ENCODE data around the gene HNRNPDL.
"Not testable (repeated sequence)": the region's sequence is repeated elsewhere in the genome, so short reads cannot be mapped to it uniquely, and the experiment has no call there.

HNRNPDL gene

DNA sequence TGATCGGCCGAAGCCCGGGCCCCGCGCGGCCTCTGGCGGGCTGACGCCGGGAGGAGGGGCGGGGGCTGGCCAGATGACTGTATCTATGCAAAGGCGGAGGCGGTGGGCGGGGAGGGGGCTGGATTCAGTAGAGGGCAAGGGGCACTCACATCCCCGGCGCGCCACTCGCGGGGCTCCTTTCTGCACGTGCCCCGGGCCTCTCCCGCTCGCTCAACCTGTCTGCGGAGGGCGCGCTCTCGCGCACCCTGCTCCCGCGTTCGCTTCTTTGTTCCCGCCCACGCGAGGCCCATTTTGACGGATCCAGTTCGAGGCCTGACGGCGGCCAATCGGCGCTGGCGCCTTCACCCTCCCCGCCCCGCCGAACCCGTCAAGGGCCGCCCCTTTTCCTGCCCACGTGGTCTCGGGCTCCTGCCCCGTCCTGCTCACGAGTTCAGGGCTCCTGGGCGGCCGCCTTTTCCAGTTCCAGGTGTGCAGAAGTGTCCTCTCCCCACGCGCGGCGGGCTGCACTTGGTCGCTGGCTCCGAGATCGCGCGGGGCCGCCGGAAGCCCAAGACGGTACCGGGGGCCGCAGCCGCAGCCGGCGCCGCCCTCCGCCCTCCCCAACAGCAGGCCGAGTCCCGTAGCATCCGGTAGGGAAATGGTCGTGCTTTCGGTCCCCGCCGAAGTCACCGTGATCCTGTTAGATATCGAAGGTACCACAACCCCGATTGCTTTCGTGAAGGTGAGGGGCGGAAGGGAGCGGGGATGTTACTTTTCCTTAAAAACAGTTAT lies at the start of gene HNRNPDL, which contains the start of gene ENOPH1:
Gene HNRNPDL (minus strand): TSS at position 270 of the 771 bp plus-strand sequence. CDS start 772 bp downstream, outside the sequence.
Gene ENOPH1 (plus strand): TSS at position 398 of the 771 bp plus-strand sequence. CDS start 240 bp downstream, at position 638.
- no peak for FAIRE-seq

DNA sequence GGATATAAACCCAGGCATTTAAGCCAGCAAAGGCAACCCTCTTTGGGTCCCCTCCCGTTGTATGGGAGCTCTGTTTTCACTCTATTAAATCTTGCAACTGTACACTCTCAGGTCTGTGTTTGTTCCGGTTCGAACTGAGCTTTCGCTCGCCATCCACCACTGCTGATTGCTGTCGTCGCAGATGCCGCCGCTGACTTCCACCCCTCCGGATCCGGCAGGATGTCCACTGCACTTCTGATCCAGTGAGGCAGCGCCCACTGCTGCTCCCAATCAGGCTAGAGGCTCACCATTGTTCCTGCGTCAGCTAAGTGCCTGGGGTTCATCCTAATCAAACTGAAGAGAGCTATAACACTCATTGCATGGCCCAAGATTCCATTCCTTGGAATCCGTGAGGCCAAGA lies 49.3 kb upstream of the HNRNPDL start:
- no peak for FAIRE-seq

DNA sequence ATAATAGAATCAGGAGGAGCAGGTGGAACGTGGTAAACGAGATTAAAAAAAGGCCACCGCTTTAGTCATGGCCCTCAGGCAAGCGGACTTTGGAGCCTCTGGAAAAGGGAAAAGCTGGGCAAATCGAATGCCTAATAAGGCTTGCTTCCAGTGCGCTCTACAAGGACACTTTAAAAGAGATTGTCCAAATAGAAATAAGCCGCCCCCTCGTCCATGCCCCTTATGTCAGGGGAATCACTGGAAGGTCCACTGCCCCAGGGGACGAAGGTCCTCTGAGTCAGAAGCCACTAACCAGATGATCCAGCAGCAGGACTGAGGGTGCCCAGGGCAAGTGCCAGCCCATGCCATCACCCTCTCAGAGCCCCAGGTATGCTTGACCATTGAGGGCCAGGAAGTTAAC lies 47.2 kb upstream of the HNRNPDL start:
- FAIRE-seq, result not testable (repeated sequence)

DNA sequence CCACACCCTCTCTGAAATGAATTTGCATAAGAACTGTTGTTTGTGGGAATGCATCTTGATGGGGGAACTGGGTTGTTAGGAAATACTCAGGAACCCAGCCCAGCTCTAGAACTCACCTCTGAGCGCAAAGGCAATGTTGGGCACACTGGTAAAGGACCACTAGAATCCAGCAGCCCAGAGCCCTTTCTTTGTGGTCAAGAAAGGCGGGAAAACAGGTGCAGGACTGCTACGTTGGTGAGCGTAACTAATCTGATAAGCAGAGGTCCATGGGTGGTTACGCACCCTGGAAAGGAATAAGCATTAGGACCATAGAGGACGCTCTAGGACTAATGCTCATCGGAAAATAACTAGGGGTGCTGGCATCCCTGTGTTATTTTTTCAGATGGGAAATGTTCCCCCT lies 45.7 kb upstream of the HNRNPDL start:
- FAIRE-seq, result not testable (repeated sequence)

DNA sequence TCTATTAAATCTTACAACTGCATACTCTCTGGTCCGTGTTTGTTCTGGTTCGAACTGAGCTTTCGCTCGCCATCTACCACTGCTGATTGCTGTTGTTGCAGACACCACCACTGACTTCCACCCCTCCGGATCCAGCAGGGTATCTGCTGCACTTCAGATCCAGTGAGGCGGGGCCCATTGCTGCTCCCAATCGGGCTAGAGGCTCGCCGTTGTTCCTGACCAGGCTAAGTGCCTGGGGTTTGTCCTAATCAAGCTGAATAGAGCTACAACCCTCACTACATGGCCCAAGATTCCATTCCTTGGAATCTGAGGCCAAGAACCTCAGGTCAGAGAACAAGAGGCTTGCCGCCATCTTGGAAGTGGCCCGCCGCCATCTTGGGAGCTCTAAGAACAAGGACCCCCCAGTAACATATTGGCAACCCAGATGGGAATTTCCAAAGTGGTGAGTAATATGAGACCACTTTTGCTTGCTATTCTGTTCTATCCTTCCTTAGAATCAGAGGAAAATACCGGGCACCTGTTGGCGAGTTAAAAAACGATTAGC lies 43.4 kb upstream of the HNRNPDL start:
- FAIRE-seq, result no peak

DNA sequence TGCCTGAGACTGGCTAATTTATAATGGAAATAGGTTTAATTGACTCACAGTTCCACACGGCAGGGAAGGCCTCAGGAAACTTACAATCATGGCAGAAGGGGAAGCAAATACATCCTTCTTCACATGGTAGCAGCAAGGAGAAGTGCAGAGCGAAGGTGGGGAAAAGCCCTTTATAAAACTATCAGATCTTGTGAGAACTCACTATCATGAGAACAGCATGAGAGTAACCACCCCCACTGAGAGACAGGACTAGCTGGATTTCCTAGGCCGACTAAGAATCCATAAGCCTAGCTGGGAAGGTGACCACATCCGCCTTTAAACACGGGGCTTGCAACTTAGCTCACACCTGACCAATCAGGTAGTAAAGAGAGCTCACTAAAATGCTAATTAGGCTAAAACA lies 42.8 kb upstream of the HNRNPDL start:
- FAIRE-seq, result not testable (repeated sequence)

DNA sequence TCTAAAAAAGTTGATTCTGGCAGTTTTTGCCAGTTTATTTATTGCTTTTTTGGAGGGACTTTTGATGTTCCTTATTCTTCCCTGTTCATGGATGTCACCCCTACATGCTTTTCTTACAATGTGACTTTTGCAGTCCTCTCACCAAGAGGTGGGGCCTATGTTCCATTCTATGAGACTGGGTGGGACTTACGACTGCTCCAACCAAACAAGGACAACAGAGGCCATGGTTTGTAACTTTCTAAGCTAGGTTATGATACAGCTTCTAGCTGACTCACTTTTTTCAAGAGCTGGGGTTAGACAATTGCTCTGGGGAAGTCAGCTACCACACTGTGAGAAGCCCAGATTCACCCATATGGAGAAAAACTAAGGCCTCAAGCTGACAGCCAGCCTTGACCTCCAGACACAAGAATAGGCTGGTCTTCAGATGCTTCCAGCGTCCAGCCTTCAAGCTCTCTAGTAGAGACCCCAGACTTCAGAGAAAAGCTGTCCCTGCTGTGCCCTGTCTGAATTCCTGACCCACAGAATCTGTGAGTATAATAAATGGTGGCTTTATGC lies 39.6 kb upstream of the HNRNPDL start:
- no peak for FAIRE-seq

DNA sequence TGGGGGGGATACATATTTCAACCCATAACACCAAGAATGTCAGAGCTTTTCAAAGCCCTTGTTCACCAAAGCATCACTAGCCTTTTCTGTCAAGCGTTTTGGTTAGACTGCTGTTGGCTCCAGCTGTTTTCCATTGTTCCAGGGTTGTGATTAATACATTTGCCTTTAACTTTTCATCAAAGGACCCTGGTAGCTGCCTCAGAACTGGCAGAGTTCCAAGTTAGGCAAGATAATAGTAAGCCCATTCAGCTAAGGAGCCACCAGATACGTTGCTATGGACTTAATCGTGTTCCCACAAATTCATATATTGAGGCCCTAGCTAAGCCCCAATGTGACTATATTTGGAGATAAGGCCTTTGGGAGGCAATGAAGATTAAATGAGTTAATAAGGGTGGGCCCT lies 37.2 kb upstream of the HNRNPDL start:
- FAIRE-seq, result no peak

DNA sequence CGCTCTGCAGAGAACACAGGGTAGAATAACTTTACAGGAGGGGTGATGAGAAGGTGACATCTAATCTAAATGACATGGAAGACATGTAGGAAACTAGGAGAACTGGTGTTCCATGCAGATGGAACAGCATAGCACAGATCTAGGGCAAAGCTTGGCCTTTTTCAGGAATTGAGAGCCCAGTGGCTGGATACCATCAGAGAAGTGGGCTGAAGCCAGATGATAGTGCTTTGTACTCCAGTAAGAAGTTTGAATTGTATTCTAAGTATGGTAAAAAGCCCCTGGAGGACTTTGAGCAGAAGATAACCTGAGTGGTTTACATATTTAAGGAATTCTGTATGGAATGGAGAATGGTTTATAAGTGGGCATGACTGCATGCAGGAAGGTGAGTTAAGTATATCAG lies 33.0 kb upstream of the HNRNPDL start:
- FAIRE-seq, result no peak

DNA sequence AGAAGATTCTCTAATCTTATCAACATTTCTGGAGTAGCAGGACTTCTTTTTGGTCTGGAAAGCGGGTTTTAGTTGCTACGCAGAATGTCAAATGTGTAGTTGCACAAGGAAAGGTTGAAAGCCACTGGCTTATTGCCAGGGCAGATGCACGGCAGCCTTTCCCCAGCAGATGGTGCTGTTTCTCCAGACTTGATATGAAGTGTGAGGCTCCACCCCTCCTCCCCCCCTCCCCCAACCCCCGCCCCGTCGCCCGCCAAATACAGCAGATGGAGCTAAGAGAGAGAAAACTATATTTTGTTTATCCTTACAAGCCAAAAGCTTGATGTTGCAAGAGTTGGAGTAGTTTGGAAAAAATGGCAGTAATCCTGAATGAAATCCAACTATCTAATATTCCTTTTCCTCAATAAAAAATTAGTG lies 32.2 kb upstream of the HNRNPDL start:
- no peak for FAIRE-seq

DNA sequence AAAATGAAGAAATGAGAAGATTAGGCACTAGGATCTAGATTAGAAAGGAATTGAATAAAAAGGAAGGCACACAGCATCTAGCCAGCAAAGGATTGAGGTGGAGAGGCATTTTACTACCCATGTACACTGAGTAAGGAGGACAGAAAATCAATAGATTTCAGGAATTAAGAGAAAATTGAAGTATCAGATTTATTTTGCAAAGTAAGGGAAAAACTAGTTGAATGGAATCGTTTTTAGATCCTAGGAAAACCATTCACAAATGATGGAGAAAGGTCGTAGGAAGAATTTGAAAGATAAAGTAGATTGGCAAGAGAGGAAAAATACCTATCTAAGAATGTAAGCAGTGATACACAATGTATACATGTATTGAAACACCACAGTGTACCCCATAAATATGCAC lies 31.4 kb upstream of the HNRNPDL start:
- no peak for FAIRE-seq

DNA sequence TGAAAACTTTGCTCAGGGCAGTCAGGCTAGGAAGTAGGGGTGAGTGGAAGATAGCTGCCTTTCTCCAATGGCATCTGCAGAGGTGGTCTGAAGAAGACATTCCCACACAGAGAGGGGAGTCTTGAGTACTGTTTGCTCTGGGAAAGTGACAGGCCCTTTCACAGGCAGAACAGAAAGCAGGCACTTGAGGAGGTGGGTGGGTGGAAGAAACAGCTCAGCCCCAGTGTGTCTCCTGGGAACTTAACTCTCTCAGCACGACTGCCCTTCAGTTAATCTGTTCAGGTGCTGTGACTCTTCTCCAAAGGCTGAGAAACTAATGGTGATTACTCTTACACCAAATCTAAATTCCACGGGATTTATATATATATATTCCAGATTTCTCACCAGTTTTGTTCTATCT lies 28.5 kb upstream of the HNRNPDL start:
- FAIRE-seq, result no peak

DNA sequence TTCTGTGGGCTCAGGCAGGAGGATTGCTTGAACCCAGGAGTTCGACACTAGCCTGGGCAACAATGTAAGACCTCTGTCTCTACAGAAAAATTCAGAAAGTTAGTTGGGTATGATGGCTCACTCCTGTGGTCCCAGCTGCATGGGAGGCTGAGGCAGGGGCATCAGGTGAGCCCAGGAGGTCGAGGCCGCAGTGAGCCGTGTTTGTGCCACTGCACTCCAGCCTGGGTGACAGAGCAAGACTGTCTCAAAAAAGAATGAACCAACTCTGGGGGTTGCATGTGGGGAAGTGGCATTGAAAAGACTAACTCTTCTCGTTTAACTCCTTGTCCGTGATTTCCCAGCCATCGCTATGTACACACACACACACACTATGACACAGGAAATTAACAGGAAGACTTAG lies 27.0 kb upstream of the HNRNPDL start:
- FAIRE-seq, result no peak

DNA sequence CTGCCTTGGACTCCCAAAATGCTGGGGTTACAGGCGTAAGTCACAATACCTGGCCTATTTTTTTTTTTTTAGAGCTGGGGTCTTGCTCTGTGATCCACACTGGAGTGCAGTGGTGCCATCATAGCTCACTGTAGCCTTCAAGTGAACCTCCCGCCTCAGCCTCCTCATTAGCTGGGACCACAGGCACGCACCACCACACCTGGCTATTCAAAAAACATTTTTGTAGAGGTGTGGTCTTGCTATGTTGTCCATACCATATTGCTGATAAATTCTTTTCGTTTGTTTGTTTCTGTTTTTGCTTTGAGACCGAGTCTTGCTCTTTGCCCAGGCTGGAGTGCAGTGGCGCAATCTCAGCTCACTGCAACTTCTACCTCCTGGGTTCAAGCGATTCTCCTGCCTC lies 21.8 kb upstream of the HNRNPDL start:
- no peak for FAIRE-seq

DNA sequence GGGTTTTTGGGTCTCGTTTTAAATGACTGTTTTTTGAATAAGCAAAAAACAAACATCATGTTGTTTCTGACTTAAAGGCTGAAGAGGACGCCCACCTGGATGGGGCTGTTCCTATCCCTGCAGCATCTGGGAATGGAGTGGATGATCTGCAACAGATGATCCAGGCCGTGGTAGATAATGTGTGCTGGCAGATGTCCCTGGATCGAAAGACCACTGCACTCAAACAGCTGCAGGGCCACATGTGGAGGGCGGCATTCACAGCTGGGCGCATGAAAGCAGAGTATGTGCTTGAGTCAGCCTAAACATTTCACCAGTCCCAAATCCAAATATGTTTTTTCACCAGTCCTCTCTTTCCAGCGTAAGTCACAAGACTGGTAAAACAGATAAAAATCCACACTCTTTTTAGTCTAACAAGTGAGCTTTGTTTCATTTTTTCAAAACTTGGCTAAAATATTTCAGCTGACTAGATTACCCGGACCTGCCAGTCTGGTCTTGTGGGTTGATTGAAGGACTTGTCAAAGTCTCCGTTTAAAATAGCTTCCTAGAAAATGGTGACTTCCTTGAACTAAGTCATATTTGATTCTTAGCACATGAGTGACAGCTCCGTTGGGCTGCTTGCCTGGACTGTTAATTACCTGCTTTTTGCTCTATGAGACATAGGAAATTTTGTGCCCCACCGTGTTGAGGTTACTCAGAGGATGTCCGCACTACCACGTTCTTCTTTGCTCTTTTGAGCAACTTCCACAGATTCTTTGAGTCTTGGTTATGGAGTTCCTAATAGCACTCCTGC lies 20.9 kb upstream of the HNRNPDL start:
- no peak for FAIRE-seq

DNA sequence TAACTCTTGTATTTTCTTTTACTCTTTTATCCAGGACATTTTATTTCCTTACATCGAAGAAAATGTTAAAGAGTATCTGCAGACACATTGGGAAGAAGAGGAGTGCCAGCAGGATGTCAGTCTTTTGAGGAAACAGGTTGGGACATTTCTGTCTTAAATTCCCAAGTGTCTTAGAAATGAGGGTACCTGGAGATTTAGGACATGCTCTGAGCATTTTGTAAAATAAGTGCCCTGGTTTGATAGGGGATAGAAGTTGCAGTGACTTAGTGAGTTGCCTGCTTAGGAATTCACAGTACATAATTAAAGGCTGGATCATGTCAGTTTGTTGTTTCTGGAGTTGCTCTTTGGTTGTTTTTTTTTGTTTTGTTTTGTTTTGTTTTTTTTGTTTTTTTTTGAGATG lies 17.6 kb upstream of the HNRNPDL start:
- no peak for FAIRE-seq

DNA sequence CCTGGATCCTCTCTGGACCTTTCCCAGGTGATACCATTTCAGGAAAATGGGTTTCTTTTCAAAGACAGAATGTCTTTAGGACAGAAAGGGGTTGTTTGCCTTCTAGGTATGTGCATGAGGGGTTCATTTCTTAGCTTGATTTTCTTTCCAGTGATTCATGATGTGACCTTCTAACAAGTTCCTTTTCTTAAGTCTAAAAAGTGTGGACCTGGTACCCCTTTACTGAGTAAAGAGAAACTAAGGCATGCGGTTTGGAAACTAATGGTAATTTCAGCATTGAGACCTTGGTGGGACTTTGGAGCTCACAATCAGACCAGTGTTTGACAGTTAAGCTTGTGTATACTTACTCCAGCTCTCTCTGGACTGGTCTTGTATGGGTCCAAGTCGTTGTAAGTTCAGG lies 8.8 kb upstream of the HNRNPDL start:
- no peak for FAIRE-seq

DNA sequence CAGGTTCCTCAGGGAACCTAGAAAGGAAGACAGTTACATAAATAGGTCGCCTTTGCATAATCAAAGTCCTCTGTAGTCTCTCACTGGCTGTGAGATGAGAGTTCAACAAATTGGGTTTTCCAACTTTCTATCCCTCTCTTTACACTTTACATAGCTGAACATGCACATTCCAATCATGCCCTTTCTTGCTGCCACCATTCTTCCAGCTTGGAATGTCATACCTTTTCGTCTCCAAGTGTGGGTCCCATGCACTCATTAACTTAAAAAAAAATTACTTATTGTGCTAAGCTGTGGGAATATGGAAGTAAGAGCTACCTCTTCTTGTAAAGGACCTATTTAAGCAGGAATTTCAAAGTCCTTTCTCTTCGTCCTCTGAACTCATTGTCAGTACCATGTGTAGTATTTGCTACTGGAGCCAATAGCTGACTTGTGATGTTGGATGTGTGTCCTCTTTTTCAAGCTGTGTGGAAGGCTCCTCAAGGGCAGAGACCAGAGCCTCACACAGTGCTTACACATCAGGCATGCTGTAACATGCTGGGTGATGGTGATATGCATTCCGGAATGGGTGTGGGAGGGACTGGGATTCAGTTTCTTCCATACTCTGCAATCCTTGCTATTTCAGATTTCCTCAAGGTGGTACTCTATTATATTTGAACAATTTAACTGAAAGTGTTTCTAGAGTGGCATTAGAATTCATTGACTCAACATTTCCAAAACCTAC lies 7.2 kb upstream of the HNRNPDL start:
- FAIRE-seq, result no peak

DNA sequence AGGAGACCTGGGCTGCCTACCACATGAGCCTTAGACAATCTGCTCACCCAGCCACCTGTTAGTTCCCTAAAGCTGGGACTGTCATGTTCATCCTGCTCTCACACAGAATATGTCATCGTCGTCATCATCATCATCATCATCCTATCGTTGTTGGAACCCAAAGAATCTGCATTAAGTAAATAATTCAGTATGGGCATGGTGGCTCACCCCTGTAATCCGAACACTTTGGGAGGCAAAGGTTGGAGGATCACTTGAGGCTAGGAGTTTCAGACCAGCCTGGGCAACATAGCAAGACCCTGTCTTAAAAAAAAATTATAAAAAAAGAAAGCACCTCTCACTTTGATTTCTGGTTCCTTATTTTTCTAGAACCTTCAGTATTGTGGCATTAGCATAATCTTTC lies 6.5 kb upstream of the HNRNPDL start:
- no peak for FAIRE-seq

DNA sequence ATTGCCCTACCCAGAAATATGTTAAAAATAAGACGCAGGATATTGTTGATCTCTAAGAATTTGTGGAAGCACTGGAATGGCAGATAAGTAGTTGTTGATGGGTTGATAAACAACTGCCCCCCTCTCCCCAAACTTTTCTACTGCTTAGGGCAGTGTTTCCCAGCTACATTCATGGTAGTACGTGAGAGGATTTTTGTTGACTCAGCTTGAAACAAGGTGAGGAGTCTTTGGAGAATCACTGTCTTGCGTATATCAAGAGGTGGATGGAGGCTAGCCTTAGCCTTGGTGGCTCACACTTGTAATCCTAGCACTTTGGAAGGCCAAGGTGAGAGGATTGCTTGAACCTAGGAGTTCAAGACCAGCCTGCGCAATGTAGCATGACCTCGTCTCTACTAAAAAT lies 5.9 kb upstream of the HNRNPDL start:
- FAIRE-seq, result no peak

DNA sequence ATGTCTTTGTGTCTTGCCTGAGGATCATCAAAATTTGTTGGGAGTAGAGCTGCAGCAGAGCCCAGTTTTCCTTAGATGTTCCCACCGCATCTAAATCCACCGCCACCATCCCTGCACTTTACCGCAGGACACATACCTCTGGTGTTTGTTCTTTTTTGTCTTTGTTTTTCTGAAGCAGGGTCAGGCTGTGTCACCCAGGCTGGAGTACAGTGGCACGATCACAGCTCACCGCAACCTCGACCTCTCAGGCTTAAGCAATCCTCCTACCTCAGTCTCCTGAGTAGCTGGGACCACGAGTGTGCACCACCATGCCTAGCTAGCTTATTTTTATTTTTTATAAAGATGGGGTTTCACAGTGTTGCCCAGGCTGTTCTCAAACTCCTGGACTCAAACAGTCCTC lies 4.7 kb upstream of the HNRNPDL start:
- no peak for FAIRE-seq

DNA sequence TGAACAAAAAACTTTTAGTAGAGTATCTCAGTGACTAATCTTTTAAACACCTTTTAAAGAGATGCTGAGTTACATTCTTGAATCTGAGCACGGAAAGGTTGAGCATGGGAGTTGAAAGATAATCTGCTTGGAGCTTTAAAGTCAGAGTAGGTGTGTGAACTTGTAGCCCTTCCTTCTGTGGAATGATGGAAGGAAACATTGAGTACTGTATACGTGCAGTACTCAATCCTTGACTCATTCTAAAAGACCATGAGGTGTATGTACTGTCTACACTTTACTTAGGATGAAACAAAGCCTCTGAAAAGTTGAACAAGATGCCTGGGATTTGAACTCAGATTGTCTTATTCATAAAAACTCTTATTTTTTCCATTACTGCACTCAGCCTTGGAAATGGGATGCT lies 3.5 kb upstream of the HNRNPDL start:
- FAIRE-seq, result no peak

DNA sequence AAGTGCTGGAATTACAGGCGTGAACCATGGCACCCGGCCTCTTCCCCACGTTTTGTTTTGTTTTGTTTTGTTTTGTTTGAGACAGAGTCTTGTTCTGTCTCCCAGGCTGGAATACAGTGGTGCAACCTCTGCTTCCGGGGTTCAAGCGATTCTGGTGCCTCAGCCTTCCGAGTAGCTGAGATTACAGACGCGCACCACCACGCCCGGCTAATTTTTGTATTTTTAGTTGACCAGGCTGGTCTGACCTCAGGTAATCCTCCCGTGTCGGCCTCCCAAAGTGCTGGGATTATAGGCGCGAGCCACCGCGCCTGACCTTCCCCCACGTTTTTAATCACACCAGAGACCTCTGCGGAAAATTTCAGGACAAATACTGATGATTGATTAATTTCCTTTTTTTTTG lies 2.3 kb upstream of the HNRNPDL start:
- no peak for FAIRE-seq

Data from endometrium (tissue), 2 donors.